NCI-H1417 (cell line): ENCODE measurements around the gene LTBP1.
"Not testable (repeated sequence)": the region's sequence is repeated elsewhere in the genome, so short reads cannot be mapped to it uniquely, and the experiment has no call there.

Experiments
- DNase-seq, 3 experiments: peaks; one replicate each; lab custom pipeline; 2025; lab: John Stamatoyannopoulos, UW

LTBP1 gene

GRCh38 chr2:33223856-33224255 is 277.1 kb downstream of the LTBP1 start:
- DNase-seq: peak in 1 of 3 experiments; percentile 19

GRCh38 chr2:33225350-33225749 is 278.6 kb downstream of the LTBP1 start:
- no peak for DNase-seq

- no peak for DNase-seq
These were observed 279.8 kb downstream of the LTBP1 start for GRCh38 chr2:33226546-33226945.

- peak in 1 of 3 experiments; percentile 62 for DNase-seq
These were observed 282.9 kb downstream of the LTBP1 start for GRCh38 chr2:33229646-33230045.

GRCh38 chr2:33230195-33230594 is 283.4 kb downstream of the LTBP1 start:
- DNase-seq: peak; percentile 59 to 97 (median 73)

GRCh38 chr2:33230842-33231241 is 284.1 kb downstream of the LTBP1 start:
- peak in 1 of 3 experiments; percentile 73 for DNase-seq

GRCh38 chr2:33235559-33235958 is 288.8 kb downstream of the LTBP1 start:
- not testable (repeated sequence) for DNase-seq

GRCh38 chr2:33236482-33237385 is 290.0 kb downstream of the LTBP1 start:
- no peak for DNase-seq

- DNase-seq: no peak
These were observed 291.4 kb downstream of the LTBP1 start for GRCh38 chr2:33238111-33238510.

- no peak for DNase-seq
These were observed 293.4 kb downstream of the LTBP1 start for GRCh38 chr2:33240178-33240577.

- no peak for DNase-seq
These were observed 294.3 kb downstream of the LTBP1 start for GRCh38 chr2:33241072-33241471.

- DNase-seq: no peak
These were observed 294.8 kb downstream of the LTBP1 start for GRCh38 chr2:33241581-33241980.

GRCh38 chr2:33242845-33243244 is 296.1 kb downstream of the LTBP1 start:
- no peak for DNase-seq

- peak in 1 of 3 experiments; percentile 19 for DNase-seq
These were observed 299.7 kb downstream of the LTBP1 start for GRCh38 chr2:33246432-33246831.

GRCh38 chr2:33247365-33247764 is 300.6 kb downstream of the LTBP1 start:
- DNase-seq: no peak

- DNase-seq: no peak
These were observed 303.8 kb downstream of the LTBP1 start for GRCh38 chr2:33250417-33251029.

GRCh38 chr2:33256162-33256755 is 309.5 kb downstream of the LTBP1 start:
- DNase-seq: no peak

GRCh38 chr2:33258387-33258786 is 311.6 kb downstream of the LTBP1 start:
- no peak for DNase-seq

- DNase-seq: no peak
These were observed 315.3 kb downstream of the LTBP1 start for GRCh38 chr2:33262097-33262496.

GRCh38 chr2:33264766-33265165 is 318.0 kb downstream of the LTBP1 start:
- DNase-seq: no peak

GRCh38 chr2:33265584-33266338 is 319.0 kb downstream of the LTBP1 start:
- no peak for DNase-seq

GRCh38 chr2:33266467-33266866 is 319.7 kb downstream of the LTBP1 start:
- no peak for DNase-seq
